ENCODE results near the gene DENND4A.
A peak's percentile ranks its signal among the peaks of the same experiment; 100 is the strongest.

DENND4A gene

GRCh38 chr15:65659502-65660052 is 132.5 kb downstream of the DENND4A start:
- no peak for DNase-seq

- DNase-seq = no peak
Observed at GRCh38 chr15:65655457-65655856, 136.6 kb downstream of the DENND4A start.

- no peak for DNase-seq
Observed at GRCh38 chr15:65655026-65655425, 137.1 kb downstream of the DENND4A start.

- no peak for DNase-seq
Observed at GRCh38 chr15:65653801-65654521, 138.1 kb downstream of the DENND4A start.

GRCh38 chr15:65653341-65653740 is 138.8 kb downstream of the DENND4A start:
- DNase-seq = no peak

- no peak for DNase-seq
Observed at GRCh38 chr15:65651831-65652749, 140.0 kb downstream of the DENND4A start.

- DNase-seq = no peak
Observed at GRCh38 chr15:65651042-65651322, 141.1 kb downstream of the DENND4A start.

- no peak for DNase-seq
Observed at GRCh38 chr15:65650312-65651041, 141.6 kb downstream of the DENND4A start.

- no peak for DNase-seq
Observed at GRCh38 chr15:65646486-65646885, 145.6 kb downstream of the DENND4A start.

GRCh38 chr15:65645392-65645791 is 146.7 kb downstream of the DENND4A start:
- DNase-seq = no peak

- no peak for DNase-seq
Observed at GRCh38 chr15:65644282-65644681, 147.8 kb downstream of the DENND4A start.

- no peak for DNase-seq
Observed at GRCh38 chr15:65642594-65642993, 149.5 kb downstream of the DENND4A start.

- no peak for DNase-seq
Observed at GRCh38 chr15:65641768-65642475, 150.2 kb downstream of the DENND4A start.

GRCh38 chr15:65639509-65639908 is 152.6 kb downstream of the DENND4A start:
- no peak for DNase-seq

GRCh38 chr15:65638681-65639089 is 153.4 kb downstream of the DENND4A start:
- DNase-seq = peak; percentile 47

GRCh38 chr15:65638109-65638508 is 154.0 kb downstream of the DENND4A start:
- no peak for DNase-seq

- no peak for DNase-seq
Observed at GRCh38 chr15:65634356-65634755, 157.7 kb downstream of the DENND4A start.

- no peak for DNase-seq
Observed at GRCh38 chr15:65633752-65634151, 158.3 kb downstream of the DENND4A start.

- DNase-seq = no peak
Observed at GRCh38 chr15:65632780-65633375, 159.2 kb downstream of the DENND4A start.

- DNase-seq = no peak
Observed at GRCh38 chr15:65631503-65631902, 160.6 kb downstream of the DENND4A start.

GRCh38 chr15:65630760-65631159 is 161.3 kb downstream of the DENND4A start:
- DNase-seq = no peak

GRCh38 chr15:65629548-65629947 is 162.5 kb downstream of the DENND4A start:
- no peak for DNase-seq
